Left ventricle myocardium inferior (tissue), 1 donor: ENCODE measurements around the gene CSF3. TPM values are rescaled to one million over a fixed set of nuclear protein-coding genes. Genes with fewer than 3 reads are reported as not detected.

Source experiments
- DNase-seq: peaks from one replicate; pipeline ENCODE4 v3.0.0-alpha.2; 2020
- H3K27ac ChIP-seq: fragments of 200-600 bp; replicated peaks from 2 replicates; pipeline ENCODE4 v1.8.0; 2021
- H3K27me3 ChIP-seq: fragments of 200-600 bp; 2 replicates; pipeline ENCODE4 v1.8.0; 2021; ENCODE audit warnings: low read depth
- H3K36me3 ChIP-seq: fragments of 200-600 bp; 2 replicates; pipeline ENCODE4 v1.8.0; 2021
- H3K4me1 ChIP-seq: fragments of 200-600 bp; 2 replicates; pipeline ENCODE4 v1.8.0; 2021
- H3K4me3 ChIP-seq: fragments of 200-600 bp; 2 replicates; pipeline ENCODE4 v1.8.0; 2021; ENCODE audit warnings: mild to moderate bottlenecking, moderate library complexity
- H3K9me3 ChIP-seq: fragments of 200-600 bp; replicated peaks from 2 replicates; pipeline ENCODE4 v1.8.0; 2021
- CTCF ChIP-seq: fragments of 200-600 bp; IDR thresholded peaks from 2 replicates; pipeline ENCODE4 v1.8.0; 2021; ENCODE audit warnings: antibody characterized with exemption, mild to moderate bottlenecking, borderline replicate concordance
- intact Hi-C: fragments of 100-400 bp; cut with micrococcal nuclease; formaldehyde crosslinking; loops from one replicate; pipeline ENCODE4 v1.11.0; 2022
- total RNA-seq: library from RNA; stranded (reverse); fragmentation: NEBNext Ultra II Directional; extraction: Animal tissue kit (Norgen Biotek cat#: 25700); gene quantifications from one replicate; pipeline ENCODE4 v1.2.1, GENCODE V29; 2021
- donor health status: DM: no; HTN: yes; CAD: no; lungs with severe emphysema.

CSF3 gene
- total RNA-seq, 1 donor from 2014 or later = not detected

- H3K36me3 ChIP-seq = peaks cover 41% of the 10 kb centered on the region
- DNase-seq = peak; percentile 50
- intact Hi-C loops = no loop called here
- no peak for TF ChIP-seq CTCF
- peaks cover 83% of the 10 kb centered on the region for H3K4me1 ChIP-seq
- no peaks in the 10 kb centered on the region for H3K9me3 ChIP-seq
- H3K4me3 ChIP-seq = no peak overlapping the region
- H3K27me3 ChIP-seq = no peaks in the 10 kb centered on the region
- H3K27ac ChIP-seq = peak overlapping the region; percentile 50
These were observed 3.2 kb downstream of the CSF3 start for GRCh38 chr17:40018211-40019121.

- Histone ChIP-seq H3K4me3 (no peak overlapping the region), H3K36me3 (peaks cover 47% of the 10 kb centered on the region), H3K27me3 (no peaks in the 10 kb centered on the region), H3K4me1 (peaks cover 79% of the 10 kb centered on the region), H3K9me3 (no peaks in the 10 kb centered on the region), H3K27ac (peak overlapping the region; percentile 50)
- no peak for DNase-seq
- TF ChIP-seq CTCF = no peak
- intact Hi-C loops = no loop called here
These were observed 4.1 kb downstream of the CSF3 start for GRCh38 chr17:40019140-40019991.

- no peak for DNase-seq
- Histone ChIP-seq H3K27ac (no peak overlapping the region), H3K4me1 (peaks cover 71% of the 10 kb centered on the region), H3K9me3 (no peaks in the 10 kb centered on the region), H3K27me3 (no peaks in the 10 kb centered on the region), H3K4me3 (no peak overlapping the region), H3K36me3 (peaks cover 55% of the 10 kb centered on the region)
- intact Hi-C loops = no loop called here
- TF ChIP-seq CTCF = no peak
These were observed 4.9 kb downstream of the CSF3 start for GRCh38 chr17:40020146-40020545.

- H3K9me3 ChIP-seq = no peaks in the 10 kb centered on the region
- DNase-seq = no peak
- intact Hi-C loops = no loop called here
- H3K36me3 ChIP-seq = peaks cover 68% of the 10 kb centered on the region
- no peak overlapping the region for H3K4me3 ChIP-seq
- H3K27me3 ChIP-seq = no peaks in the 10 kb centered on the region
- TF ChIP-seq CTCF = no peak
- H3K4me1 ChIP-seq = peaks cover 70% of the 10 kb centered on the region
- peak overlapping the region; percentile 23 for H3K27ac ChIP-seq
These were observed 6.3 kb downstream of the CSF3 start for GRCh38 chr17:40021451-40021971.

- Histone ChIP-seq H3K27me3 (no peaks in the 10 kb centered on the region), H3K36me3 (peaks cover 70% of the 10 kb centered on the region), H3K4me1 (peaks cover 68% of the 10 kb centered on the region), H3K4me3 (no peak overlapping the region), H3K27ac (no peak overlapping the region), H3K9me3 (no peaks in the 10 kb centered on the region)
- DNase-seq = no peak
- no peak for TF ChIP-seq CTCF
- intact Hi-C loops = no loop called here
These were observed 7.3 kb downstream of the CSF3 start for GRCh38 chr17:40022497-40022896.
